HG02642 (cell line): ENCODE data around the gene UBE4B.
"Not testable (repeated sequence)": the region's sequence is repeated elsewhere in the genome, so short reads cannot be mapped to it uniquely, and the experiment has no call there.

ENCODE experiments used
- ATAC-seq: cut with Tn5 transposase; IDR thresholded peaks from one replicate; pipeline ENCODE4 v1.9.1; 2021; ENCODE audit warnings: mild to moderate bottlenecking; ENCODE audit not compliant: unreplicated experiment, poor library complexity

Gene UBE4B

DNA sequence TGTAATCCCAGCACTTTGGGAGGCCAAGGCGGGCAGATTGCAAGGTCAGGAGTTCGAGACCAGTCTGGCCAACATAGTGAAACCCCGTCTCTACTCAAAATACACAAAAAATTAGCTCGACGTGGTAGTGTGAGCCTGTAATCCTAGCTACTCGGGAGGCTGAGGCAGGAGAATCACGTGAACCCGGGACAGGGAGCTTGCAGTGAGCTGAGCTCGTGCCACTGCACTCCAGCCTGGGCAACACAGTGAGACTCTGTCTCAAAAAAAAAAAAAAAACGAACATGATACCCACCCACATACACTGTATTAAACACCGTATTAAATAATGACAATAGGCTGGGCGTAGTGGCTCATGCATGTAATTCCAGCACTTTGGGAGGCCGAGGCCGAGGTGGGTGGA, 172.4 kb downstream of the UBE4B start:
- not testable (repeated sequence) for ATAC-seq

DNA sequence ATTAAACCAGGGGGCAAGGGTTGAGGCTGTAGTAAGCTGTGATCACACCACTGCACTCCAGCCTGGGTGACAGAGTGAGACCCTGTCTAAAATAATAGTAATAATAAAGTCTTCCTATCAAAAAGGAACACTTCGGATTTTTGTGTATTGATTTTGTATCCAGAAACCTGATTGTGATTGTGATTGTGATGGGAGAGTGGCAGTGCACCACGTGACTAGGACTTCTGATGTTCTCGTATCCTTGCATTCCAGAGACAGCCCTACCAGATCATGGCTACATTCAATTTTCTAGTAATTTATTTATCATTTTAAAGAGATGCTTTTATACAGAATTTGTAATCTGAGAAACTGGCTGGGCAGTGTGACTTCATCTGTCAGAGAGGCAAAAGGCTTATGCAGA, 175.1 kb downstream of the UBE4B start:
- ATAC-seq = no peak

DNA sequence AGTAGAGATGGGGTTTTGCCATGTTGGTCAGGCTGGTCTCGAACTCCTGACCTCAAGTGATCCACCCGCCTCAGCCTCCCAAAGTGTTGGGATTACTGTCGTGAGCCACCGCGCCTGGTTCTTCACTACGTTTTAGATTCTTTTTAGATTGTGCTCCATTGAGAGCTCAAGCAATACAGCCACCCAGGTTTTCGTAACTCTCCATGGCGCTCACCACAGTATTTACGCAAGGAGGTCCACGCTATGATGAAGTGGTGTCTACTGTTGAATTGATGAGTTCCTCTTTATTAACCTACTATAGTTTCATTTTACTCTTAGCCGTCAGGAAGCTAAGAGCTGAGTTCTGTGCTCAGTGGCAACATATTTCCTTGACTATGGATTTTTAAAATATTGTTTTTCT, 175.8 kb downstream of the UBE4B start:
- ATAC-seq = no peak

DNA sequence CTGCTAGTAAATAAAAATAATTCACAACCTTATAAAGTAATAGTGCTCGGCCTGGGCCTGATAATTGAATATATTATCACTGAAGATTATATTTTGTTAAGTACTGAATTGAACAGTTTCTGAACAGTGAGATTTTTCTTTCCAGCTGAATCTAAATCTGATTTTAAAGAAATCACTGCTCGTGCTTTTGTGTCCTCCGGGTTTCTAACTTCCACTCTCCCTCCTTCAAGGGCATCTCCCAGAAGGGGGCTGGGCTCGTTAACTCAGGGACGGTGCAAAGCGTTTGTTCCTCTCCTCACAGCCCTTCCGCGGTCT, 176.8 kb downstream of the UBE4B start:
- no peak for ATAC-seq

DNA sequence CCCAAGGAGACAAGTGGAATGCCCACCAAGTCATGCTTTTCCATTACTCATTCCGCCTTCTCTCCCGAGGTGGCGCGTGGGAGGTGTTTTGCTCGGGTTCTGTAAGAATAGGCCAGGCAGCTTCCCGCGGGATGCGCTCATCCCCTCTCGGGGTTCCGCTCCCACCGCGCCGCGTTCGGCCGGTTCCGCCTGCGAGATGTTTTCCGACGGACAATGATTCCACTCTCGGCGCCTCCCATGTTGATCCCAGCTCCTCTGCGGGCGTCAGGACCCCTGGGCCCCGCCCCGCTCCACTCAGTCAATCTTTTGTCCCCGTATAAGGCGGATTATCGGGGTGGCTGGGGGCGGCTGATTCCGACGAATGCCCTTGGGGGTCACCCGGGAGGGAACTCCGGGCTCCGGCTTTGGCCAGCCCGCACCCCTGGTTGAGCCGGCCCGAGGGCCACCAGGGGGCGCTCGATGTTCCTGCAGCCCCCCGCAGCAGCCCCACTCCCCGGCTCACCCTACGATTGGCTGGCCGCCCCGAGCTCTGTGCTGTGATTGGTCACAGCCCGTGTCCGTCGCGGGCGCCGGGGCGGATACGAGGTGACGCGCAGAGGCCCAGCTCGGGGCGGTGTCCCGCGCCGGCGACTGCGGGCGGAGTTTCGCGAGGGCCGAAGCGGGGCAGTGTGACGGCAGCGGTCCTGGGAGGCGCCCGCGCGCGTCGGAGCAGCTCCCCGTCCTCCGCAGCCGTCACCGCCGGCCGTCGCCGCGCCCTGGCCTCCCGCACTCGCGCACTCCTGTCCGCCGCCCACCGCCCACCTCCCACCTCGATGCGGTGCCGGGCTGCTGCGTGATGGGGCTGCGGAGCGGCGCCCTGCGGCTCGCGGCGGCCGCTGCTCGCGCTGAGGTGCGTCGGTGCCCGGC, 177.4 kb downstream of the UBE4B start, which contains the start of gene KIF1B:
Gene KIF1B (plus strand): TSS at position 666 of the 906 bp plus-strand sequence. CDS start 21,759 bp downstream, outside the sequence.
- ATAC-seq = peak; percentile 99

DNA sequence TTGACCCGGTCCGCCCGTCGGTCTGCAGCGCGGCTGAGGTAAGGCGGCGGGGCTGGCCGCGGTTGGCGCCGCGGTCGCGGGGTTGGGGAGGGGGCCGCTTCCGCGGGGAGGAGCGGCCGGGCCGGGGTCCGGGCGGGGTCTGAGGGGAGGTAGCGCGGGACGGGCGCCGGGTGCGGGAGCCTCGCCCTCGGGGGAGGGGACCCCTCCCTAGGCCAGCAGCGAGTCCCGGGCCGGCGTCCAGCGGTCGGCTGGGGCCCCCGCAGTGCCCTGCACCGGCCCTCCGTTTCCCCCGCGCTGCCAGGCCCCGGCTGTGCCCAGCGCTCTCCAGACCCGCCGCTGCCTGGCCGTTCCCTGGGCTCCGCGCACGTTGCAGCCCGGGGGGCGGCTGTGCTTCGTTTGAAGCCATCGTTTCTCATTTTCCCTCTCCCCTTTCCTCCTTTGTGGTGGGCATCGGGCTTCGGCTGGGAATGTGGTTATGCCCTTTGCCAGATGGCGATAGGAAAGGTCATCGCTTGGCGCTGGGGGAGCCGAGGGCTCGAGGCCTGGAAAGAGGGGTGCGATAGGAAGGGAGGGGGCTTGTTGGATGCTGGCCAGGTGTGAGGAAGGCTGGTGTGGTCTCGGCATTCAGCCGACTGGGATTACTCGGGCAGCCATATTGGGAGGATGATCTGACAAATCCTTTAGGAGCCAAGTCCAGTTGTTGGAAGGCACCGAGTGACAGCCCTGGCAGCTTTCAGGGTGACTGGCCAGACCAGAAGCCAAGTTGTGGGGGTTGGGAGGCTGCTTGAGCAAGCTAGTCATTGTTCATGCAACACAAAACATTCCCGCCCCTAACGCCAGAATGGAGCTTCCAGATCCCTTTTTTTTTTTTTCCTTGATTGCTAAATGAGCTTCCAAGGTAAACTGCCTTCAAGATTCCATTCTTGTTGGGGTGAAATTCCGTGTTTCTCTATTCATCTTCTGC, 178.4 kb downstream of the UBE4B start:
- ATAC-seq = peak; percentile 21

DNA sequence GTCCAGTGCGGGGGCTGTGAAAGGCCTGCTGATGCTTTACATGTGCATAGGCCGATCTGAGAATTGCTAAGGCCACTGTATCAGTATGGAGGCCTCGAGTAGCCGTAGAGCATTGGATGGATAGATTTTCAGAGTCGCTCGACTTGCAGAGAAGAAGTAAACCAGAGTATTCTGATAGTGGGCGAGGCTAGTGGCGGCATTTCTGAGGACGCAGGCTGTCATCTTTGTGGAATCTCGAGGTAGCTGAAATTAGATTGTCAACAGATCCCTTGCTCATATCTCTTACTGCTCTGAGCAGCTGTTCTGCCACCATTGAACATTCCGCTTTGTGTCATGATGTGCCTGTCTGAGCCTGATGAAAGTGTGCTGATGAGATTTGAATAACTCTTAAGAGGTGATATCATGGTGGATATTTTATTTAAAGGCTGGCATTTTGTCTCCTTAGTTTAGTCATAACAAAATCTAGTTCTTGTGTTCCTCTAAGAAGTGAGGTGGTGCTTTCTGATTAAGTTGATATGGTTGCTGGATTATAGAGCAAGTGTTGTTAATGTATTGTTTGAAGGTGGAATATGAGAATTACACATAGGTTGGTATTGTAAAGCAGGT, 179.2 kb downstream of the UBE4B start:
- ATAC-seq = no peak

DNA sequence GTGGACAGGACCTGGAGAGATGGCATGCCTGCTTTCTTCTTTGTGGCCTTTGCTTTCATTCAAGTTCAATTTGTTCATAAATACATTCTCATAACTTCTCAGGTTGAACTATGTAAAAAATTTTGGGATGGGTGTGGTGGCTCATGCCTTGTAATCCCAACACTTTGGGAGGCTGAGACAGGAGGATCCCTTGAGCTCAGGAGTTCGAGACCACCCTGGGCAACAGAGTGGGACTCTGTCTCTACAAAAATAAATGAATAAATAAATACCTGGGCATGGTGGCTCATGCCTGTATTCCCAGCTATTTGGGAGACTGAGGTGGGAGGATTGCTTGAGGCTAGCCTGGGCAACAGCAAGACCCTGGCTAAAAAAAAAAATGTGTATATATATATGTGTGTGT, 179.7 kb downstream of the UBE4B start:
- ATAC-seq = no peak

DNA sequence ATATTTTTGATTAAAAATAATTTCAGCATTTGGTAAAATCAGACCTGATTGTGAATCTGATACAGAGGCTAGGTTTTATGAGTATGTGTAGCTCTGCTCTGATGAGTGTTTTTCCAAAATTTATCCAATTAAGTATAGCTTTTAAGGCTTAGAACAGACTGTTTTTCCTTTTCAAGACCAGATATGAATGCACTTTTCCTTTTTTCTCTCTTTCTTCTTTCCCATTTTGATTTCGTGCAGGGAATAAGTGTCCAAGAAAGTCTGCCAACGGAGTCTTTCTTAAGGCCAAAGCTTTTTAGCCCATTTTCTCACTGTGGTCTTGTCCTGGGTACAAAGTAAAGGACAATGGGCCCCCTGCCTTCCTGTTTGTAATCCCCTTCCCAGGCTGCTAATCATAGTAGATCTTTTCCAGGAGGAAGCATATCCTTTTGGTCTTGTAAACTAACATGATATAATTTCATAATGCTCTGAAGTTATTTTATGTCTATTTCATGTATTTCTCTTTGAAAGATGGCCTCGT, 180.5 kb downstream of the UBE4B start:
- ATAC-seq = no peak

DNA sequence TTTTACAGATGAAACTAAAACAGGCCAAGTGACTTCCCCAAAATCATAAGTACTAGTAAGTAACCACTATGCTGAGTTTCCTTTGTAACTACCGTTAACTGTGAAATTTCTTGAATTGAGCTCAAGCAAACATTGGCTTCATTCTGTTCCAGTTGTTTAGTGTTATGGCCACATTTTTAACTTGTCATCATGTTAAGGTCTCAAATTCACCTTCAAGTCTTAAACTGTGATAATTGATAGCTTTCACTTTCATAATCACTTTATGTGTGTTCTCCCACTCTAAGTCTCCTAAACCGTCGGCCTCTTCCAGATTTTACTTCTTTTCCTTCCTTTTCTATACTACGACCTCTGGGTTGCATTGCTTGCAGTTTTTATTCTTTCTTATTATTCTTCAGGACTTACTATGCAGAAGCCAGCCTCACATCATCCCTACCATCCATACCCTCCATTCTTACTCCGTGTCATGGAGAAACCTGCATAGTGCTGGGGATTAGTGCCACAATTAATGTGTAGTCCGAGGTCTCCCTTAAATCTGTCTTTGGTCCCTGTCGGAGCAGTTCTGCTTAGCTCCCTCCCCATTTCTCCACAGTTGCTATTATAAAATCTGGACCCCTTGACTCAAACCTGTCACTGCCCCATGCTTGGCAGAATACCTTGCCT, 183.5 kb downstream of the UBE4B start:
- ATAC-seq = no peak

DNA sequence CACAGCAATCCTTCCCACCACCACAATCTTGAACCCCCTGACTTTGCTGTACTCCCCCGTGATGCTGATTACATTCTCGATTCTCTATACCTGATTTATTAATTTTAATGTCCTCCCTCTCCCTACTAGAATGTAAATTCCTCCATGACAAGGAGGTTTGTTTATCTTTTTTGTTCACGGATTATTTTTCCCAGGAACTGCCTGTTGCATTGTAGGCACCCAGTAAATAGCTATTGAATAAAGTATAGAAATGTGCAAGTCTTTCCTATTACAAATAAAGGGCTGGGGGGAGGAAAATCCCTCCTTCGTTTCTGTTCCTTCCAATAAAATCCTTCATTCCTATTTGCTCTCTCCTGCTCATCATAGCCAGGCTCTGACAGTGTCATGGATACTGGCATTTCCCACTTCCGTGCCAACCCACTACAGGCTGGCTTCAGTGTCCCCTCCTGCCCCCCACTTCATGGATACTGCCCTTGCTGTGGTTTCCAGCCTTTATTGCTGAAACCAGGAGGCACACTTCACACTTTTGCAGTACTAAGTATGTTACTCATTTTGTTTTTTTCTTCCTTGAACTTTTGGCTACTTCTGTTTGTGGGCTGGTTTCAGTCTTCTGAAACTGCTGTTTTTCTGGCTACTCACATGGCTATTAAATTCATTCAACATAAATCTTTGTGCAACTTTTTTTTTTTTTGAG, 185.1 kb downstream of the UBE4B start:
- no peak for ATAC-seq

DNA sequence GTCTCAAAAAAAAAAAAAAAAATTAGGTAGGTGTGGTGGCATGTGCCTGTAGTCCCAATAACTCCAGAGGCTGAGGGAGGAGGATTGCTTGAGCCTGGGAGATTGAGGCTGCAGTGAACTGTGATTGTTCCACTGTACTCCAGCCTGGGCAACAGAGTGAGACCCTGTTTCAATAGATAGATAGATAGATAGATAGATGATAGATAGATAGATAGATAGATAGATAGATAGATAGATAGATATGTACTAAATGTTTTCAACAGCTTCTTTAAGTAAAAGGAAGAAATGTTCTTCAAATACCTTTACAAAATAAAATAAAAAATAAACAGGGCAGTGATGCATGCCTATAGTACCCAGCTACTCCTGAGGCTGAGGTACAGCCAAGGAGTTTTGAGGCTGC, 187.4 kb downstream of the UBE4B start:
- ATAC-seq = no peak

DNA sequence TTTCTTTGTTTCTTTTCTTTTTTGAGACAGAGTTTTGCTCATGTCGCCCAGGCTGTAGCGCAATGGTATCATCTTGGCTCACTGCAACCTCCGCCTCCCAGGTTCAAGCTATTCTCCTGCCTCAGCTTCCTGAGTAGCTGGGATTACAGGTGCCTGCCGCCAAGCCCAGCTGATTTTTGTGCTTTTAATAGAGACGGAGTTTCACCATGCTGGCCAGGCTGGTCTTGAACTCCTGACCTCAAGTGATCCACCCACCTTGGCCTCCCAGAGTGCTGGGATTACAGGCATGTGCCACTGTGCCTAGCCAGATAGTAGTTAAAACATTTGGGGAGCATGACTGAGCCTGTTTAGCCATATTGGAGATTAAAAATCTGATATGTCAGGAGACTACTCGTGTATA, 187.9 kb downstream of the UBE4B start:
- not testable (repeated sequence) for ATAC-seq

DNA sequence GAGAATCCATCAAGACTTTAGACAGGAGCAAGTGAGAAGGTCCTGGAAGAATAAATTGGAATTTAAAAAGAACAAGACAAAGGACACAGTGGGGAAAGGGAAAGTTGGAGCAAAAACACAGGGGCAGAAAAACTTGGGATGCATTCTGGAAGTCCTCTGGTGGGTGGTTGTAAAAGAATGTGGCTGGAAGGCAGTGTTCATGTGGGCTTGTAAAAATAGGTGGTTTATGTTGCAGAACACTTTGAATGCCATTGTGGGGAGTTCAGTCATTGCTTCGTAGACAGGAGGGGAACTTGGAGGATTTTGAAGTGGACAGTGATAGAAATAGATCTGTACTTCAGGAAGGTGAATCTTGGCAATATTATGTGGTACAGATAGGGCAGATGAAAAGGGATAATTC, 192.8 kb downstream of the UBE4B start:
- no peak for ATAC-seq

DNA sequence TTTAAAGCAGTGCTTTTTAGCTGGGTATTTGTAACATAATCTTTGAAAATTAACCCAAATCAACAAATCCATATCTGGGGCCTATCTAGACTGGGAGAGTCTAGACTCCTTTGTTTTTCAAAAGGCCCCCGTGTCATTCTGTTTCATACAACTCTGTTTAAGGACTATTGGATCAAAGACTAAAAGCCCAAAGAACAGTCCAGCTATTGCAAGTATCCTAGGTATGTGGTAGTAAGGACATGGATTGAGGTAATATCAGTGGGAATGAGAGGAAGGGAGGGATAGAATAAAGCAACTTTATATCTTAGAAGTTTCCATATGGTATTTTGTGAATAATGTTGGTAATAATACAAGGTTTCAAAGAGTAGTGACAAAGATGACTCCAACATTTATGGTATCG, 195.8 kb downstream of the UBE4B start:
- ATAC-seq = no peak

DNA sequence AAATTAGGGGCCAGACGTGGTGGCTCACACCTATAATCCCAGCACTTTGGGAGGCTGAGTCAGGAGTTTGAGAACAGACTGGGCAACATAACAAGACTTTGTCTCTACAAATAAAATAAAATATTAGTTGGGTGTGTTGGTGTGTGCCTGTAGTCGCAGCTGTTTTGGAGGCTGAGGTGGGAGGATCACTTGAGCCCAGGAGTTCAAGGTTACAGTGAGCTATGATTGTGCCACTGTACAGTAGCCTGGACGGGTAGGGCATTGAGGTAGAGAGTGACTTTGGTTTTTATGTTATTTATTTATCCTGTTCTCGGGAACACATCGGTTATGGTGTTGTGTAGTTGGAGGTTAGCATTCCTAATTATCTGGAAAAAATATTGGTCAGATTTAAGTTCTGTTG, 197.1 kb downstream of the UBE4B start:
- no peak for ATAC-seq
